ENCODE data around the gene NHLRC2. TPM values are rescaled to one million over a fixed set of nuclear protein-coding genes. Genes with fewer than 3 reads are reported as not detected.

The NHLRC2 gene
- total and polyA plus RNA-seq, 10 of the 15 experiments (the other 5 are each of a cell fraction or from before 2014, with no cell fraction given) = 1.9 to 31.3 (median 15.9) TPM

DNA sequence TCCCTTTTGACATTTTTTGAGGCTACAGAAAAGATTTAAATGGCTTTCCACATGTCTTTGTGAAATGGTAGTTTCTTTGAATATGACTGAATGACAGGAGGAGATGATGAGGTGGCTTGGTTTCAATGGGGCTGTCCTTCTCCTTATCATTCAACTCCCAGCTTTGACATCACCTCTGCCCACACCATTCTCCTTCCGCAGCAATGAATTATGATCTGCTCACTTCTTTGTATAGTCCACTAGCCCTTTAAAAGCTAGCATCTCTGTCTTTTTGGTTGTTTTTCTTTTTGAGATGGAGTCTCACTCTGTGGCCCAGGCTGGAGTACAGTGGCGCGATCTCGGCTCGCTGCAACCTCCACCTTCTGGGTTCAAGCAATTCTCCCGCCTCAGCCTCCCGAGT, 32.3 kb upstream of the NHLRC2 start:
- Histone ChIP-seq H3K36me3 (ENCODE audit: control insufficient read depth in 2 of 2, insufficient read depth in 2 of 2, low read length in 1 of 2) (no peaks in the 10 kb centered on the region), H3K4me3 (no peak overlapping the region), H3K9me3 (replicated peaks; ENCODE audit: control insufficient read depth, insufficient read depth, low read length) (no peaks in the 10 kb centered on the region; the same call in 2 of the 3 replicates), H3K4me1 (ENCODE audit: control insufficient read depth, insufficient read depth, low read length) (no peaks in the 10 kb centered on the region), H3K27me3 (replicated peaks in 1 of 2; ENCODE audit: control insufficient read depth in 2 of 2, insufficient read depth in 2 of 2, low read length in 1 of 2) (no peaks in the 10 kb centered on the region), H3K79me2 (ENCODE audit: control insufficient read depth, insufficient read depth, low read length) (no peaks in the 10 kb centered on the region), H3K4me2 (ENCODE audit: control insufficient read depth, insufficient read depth) (no peak overlapping the region), H3K27ac (ENCODE audit: control insufficient read depth, insufficient read depth) (no peak overlapping the region), H2AFZ (ENCODE audit: control insufficient read depth, low read depth, low read length) (no peak overlapping the region), H4K20me1 (ENCODE audit: control insufficient read depth, insufficient read depth) (no peaks in the 10 kb centered on the region), H3K9ac (ENCODE audit: control insufficient read depth, insufficient read depth, low read length) (no peak overlapping the region)
- SMC1A ChIA-PET (ENCODE audit: uncharacterized antibody, unreplicated experiment) = interaction anchor here (0.7 kb wide), 1 partner anchor 72 kb away, joined by 3 read pairs; no protein-coding TSS in a partner anchor
- intact Hi-C loops (cut with micrococcal nuclease; ENCODE audit: unreplicated experiment) (no loop called here), in situ Hi-C loops (cut with MboI) (no loop called here)
- no TSS peak for BruUV-seq (replicated peaks)
- POLR2A ChIA-PET = no interaction called here
- 91% methylated on average over 7 of the region's 7 CpGs for WGBS (ENCODE audit: insufficient coverage, insufficient replicate concordance, low lambda C conversion rate, missing lambda C conversion rate)
- no peak for FAIRE-seq
- DNase-seq (ENCODE audit: low read depth, low spot score) = no peak
- RAD21 ChIA-PET (ENCODE audit: unreplicated experiment) = no interaction called here
- TF ChIP-seq SUPT20H (IDR thresholded peaks at IDR 0.05; ENCODE audit: borderline replicate concordance, control insufficient read depth, low read depth, low read length) = no peak
- TF ChIP-seq, protein P1, sequence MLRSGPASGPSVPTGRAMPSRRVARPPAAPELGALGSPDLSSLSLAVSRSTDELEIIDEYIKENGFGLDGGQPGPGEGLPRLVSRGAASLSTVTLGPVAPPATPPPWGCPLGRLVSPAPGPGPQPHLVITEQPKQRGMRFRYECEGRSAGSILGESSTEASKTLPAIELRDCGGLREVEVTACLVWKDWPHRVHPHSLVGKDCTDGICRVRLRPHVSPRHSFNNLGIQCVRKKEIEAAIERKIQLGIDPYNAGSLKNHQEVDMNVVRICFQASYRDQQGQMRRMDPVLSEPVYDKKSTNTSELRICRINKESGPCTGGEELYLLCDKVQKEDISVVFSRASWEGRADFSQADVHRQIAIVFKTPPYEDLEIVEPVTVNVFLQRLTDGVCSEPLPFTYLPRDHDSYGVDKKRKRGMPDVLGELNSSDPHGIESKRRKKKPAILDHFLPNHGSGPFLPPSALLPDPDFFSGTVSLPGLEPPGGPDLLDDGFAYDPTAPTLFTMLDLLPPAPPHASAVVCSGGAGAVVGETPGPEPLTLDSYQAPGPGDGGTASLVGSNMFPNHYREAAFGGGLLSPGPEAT (IDR thresholded peaks at IDR 0.05; ENCODE audit: low read depth) = no peak
- TF ChIP-seq, protein P2, sequence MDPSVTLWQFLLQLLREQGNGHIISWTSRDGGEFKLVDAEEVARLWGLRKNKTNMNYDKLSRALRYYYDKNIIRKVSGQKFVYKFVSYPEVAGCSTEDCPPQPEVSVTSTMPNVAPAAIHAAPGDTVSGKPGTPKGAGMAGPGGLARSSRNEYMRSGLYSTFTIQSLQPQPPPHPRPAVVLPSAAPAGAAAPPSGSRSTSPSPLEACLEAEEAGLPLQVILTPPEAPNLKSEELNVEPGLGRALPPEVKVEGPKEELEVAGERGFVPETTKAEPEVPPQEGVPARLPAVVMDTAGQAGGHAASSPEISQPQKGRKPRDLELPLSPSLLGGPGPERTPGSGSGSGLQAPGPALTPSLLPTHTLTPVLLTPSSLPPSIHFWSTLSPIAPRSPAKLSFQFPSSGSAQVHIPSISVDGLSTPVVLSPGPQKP (IDR thresholded peaks at IDR 0.05; ENCODE audit: low read depth, low read length) = no peak
- no peak for TF ChIP-seq SREBF1 (IDR thresholded peaks at IDR 0.05; ENCODE audit: low read length)
- TF ChIP-seq, protein P3, sequence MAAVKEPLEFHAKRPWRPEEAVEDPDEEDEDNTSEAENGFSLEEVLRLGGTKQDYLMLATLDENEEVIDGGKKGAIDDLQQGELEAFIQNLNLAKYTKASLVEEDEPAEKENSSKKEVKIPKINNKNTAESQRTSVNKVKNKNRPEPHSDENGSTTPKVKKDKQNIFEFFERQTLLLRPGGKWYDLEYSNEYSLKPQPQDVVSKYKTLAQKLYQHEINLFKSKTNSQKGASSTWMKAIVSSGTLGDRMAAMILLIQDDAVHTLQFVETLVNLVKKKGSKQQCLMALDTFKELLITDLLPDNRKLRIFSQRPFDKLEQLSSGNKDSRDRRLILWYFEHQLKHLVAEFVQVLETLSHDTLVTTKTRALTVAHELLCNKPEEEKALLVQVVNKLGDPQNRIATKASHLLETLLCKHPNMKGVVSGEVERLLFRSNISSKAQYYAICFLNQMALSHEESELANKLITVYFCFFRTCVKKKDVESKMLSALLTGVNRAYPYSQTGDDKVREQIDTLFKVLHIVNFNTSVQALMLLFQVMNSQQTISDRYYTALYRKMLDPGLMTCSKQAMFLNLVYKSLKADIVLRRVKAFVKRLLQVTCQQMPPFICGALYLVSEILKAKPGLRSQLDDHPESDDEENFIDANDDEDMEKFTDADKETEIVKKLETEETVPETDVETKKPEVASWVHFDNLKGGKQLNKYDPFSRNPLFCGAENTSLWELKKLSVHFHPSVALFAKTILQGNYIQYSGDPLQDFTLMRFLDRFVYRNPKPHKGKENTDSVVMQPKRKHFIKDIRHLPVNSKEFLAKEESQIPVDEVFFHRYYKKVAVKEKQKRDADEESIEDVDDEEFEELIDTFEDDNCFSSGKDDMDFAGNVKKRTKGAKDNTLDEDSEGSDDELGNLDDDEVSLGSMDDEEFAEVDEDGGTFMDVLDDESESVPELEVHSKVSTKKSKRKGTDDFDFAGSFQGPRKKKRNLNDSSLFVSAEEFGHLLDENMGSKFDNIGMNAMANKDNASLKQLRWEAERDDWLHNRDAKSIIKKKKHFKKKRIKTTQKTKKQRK (IDR thresholded peaks at IDR 0.05; ENCODE audit: low read depth, low read length) = no peak
- TF ChIP-seq TCF7 (IDR thresholded peaks at IDR 0.05; ENCODE audit: borderline replicate concordance) = no peak
- no peak for TF ChIP-seq HDGF (IDR thresholded peaks at IDR 0.05)
- TF ChIP-seq WRNIP1 (IDR thresholded peaks at IDR 0.05; ENCODE audit: borderline replicate concordance, low read depth, low read length) = no peak
- no peak for TF ChIP-seq SUZ12 (IDR thresholded peaks at IDR 0.05; ENCODE audit: unreplicated experiment)
- no peak for TF ChIP-seq ZNF24 (IDR thresholded peaks at IDR 0.05)
- TF ChIP-seq POU2F2 (IDR thresholded peaks at IDR 0.05; ENCODE audit: borderline replicate concordance, low read depth, low read length) = no peak
- CTCF ChIA-PET = interaction anchor here (0.9 to 1.6 kb wide), 5 partner anchors 16 to 336 kb away, joined by 3 to 4 read pairs (median 3); no protein-coding TSS in a partner anchor
- no peak for ATAC-seq
